ENCODE results near the gene PRR16.

PRR16 gene

DNA sequence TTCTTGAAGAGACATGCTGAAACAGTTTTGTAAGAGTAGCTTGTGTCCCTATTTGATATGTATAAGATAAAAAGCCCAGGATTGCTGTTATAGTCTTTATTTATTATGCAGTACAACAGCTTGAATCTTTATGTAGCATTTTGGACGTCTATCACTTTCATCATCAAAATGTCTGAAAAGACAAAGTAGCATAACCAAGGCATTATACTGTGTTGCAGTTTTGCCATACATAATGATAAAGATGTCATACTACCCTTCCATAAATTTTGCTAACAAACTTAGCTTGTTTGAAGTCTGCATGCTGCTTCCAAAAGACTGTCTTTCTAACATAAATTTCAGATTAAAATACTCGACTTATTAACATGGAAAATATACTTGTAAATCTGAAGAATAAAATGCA lies 127.8 kb downstream of the PRR16 start:
- DNase-seq = no peak

DNA sequence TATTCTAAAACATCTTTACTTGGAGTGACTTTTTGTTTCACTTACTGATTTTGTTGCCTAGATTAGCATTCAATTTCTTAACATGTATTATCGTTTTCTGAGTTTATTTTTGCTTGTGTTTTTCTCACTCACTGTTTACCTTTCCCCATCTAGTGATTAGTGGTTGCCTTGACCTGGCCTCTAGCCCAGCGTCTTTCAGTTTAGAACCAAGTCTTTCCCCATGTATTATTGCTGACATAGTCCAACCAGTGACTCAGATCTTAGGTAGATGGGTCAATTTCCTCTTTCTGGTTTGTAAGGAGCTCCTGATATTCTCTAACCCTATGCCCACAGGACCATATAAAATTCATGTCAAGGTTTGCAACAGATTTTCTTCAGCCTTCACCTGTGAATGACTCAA lies 135.5 kb downstream of the PRR16 start:
- DNase-seq = no peak

DNA sequence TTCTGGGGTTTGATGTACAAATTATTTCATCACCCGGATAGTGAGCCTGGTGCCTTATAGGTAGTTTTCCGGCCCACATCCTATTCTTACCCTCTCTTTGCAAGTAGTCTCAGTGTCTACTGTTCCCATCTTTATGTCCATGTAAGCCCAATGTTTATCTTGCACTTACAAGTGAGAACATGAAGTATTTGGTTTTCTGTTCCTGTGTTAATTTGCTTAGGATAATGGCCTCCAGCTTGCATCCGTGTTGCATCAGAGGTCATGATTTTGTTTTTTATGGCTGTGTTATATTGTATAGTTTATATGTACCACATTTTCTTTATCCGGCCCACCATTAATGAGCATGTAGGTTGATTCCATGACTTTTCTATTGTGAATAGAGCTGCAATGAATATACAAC lies 136.5 kb downstream of the PRR16 start:
- no peak for DNase-seq

DNA sequence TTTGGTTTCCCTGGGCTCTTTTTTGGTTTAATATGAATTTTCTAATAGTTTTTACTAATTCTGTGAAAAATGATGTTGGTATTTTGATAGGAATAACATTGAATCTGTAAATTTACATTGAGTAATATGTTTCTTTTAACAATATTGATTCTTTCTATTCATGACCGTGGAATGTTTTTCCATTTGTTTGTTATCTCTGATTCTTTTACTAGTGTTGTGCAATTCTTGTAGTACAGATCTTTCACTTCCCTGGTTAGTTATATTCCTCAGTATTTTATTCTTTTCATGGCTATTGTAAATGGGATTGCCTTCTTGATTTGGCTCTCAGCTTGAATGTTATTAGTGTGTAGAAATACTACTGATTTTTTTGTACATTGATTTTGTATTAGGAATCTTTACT lies 137.9 kb downstream of the PRR16 start:
- no peak for DNase-seq

DNA sequence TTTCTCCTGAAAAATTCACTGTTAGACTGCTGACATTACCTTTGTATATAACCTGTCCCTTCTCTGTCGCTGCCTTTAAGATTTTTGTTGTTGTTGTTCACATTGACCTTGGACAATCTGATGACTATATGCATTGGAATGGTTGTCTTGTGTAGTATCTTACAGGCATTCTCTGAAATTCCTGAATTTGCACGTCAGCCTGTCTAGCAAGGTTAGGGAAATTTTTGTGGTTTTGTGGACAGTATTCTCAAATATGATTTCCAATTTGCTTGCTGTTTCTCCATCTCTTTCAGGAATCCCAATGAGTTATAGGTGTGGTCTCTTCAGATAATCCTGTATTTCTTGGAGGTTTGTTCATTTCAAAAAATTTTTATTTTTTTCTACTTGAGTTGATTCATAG lies 140.8 kb downstream of the PRR16 start:
- DNase-seq = no peak

DNA sequence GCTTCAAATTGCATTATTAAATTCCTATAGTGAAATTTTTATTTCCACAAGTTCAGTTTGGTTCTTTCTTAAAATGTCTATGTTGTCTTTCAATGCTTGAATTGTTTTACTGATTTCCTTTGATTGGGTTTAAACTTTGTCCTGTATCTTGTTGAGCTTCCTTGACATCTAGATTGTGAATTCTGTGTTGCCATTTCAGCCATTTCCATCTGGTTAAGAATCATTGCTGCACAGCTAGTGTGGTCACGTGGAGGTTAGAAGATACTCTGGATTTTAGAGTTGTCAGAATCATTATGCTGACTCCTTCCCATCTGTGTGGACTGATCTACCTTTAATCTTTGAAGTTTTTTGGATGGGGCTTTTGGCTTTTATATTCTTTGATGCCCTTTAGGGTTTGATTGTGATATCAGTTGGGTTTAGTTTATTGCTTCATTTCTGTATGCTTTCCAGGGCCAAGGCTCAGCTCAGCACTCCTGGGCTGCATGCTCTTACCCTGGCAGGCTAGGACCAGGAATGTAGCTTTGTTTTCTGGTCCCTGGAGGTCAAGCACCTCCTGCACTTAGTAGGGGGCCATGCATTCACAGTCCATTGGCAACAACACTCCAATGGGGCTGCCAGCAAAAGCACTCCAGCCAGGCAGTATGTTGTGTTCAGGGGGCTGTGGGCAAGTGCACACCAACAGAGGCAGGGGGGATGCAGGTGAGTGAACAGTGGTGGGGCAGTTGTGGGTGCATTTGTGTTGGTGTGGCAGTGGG lies 141.4 kb downstream of the PRR16 start:
- DNase-seq = no peak

DNA sequence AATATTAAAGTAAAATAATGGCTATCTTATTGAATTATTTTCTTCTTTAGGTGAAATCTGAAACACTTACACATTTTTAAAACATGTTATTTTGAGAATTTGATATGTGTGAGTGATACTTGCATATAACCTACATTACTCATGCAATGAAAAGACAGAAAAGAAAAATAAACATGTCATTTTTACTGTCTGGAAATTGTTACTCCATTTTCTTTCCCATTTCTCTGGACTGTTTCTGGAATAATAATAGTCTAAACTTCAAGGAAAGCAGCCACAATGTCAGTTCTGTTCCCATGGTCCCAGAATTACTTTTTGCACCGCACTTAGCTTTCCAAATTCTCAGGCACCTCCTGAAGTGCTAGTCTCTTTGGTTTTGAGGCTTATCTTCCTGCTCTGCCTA lies 145.5 kb downstream of the PRR16 start:
- no peak for DNase-seq

DNA sequence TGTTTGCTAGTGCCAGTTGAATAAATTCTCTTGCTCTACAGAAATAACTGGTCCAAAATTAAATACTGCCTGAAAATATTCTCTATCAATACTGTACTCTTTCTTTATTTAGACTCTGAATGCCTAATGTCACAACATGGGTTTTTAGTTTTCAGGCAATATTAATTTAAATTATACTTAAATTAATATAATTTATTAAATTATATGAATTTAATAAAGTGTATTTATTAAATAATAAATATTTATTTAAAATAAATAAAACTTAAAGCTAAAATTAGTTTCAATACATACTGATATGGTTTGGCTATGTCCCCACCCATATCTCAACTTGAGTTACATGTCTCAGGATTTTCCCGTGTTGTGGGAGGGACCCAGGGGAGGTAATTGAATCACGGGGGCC lies 146.0 kb downstream of the PRR16 start:
- no peak for DNase-seq

DNA sequence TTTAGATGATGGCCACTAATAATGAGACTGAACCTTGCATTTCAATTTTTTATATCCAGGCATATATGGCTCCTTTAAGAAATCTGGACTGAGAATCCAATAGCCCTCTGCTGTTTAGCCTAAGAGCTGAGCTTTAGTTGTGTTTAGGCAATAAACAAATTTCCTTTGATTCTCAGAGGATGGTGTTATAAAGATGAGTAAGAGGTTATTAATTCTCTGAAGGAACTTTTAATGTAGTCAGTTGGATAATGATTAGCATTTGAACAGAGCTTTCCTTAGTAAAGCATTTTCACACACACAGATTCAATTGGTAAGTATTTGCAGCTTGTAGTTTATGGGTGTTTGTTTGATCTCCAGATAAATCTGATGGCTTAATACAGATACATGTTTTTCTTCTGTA lies 149.6 kb downstream of the PRR16 start:
- no peak for DNase-seq

DNA sequence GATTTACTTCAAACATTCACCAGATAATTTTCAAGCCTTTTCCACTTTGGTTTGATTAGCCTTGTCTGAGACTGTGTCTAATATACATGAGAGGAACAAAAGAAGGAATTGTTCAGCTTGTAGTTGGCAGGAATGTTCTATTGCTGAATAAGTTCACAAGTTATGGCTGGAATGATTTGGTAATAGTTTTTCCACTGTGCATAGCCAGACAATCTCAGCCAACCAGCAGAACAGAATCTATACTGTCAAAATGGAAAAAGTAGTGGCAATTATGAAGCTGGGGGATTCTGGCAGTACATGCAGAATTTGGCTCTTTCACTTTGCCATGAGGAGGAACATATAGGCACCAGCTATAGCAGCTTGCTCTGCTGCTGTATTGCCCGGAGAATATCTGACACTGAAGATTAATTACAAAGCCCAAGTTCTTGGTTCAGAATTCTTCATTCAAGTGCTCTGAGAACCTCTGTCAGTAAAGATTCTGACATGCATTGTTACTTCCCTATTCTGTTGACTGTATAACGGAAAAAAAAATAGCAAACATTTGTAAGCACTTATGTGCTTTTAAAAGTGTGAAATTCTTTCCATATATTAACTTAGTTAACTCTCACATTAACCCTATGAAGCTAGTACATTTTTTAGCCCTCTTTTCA lies 150.6 kb downstream of the PRR16 start:
- DNase-seq = no peak

DNA sequence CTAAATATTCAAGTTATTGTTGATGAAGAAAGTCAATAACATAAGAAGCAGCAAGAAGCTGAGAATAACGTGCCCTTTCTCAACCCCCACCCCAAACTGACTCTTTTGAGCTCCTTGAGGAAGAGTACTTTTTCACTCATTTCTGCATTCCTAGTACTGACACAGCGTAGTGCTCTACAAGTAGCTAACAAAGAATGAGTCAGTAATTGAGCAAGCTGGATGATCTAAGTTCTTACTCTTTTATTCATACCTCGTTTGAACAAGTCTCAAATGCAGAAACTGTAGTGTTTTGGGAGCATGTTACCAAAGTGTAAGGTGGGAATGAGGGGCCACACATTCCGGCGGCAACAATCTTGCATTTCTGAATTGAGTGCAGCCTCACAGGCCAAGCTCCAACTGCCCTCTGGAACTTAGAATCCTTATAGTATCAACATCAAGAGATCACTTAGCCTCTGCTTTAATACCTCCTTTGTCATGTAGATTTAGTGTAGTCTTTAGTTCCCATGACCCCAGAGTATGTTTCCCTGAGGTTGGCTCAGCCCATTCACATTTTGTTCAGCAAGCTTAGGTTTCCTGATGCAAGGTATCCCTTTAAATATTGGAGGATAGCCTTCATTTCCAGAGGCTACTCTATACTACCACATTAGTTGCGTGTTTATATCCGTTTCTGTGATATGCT lies 152.0 kb downstream of the PRR16 start:
- no peak for DNase-seq

DNA sequence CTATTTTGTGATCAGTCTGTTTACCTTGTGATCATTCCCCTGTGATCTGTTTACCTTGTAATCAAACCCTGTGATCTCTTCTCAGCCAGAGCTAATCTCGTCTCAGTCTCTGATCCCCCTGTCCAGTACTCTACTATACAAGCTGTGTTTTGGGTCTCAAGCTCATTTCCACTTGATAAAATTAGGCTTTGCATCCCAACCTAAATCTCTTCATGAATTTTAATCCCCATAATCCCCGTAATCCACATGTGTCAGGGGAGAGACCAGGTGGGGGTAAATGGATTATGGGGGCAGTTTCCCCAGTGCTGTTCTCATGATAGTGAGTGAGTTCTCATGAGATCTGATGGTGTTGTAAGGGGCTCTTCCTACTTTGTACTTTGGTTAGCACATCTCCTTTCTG lies 157.2 kb downstream of the PRR16 start:
- DNase-seq = no peak

DNA sequence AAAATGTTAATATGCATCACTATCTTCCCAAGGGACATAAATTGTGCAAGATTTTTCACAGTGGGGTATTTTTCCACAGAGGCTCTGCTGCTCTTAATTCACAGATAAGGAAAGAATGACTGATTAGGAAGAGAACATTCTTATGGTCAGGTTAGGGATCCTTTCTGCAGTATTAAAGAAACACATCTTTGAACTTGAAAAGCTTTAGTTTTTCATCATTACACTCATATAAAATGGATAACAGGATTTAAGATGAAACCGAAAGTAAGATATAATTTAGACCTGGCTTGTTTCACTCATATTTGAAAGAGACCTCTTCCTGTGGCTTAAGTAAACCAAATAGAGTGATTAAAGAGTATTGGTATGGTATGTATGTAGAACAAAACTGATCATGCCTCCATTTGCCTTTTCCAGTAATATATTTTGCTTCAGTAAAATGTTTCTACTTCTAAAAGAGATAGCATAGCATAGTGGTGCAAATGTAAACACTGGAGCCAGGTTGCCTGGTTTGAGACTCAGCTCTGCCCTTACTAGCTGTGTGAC lies 160.0 kb downstream of the PRR16 start:
- no peak for DNase-seq

DNA sequence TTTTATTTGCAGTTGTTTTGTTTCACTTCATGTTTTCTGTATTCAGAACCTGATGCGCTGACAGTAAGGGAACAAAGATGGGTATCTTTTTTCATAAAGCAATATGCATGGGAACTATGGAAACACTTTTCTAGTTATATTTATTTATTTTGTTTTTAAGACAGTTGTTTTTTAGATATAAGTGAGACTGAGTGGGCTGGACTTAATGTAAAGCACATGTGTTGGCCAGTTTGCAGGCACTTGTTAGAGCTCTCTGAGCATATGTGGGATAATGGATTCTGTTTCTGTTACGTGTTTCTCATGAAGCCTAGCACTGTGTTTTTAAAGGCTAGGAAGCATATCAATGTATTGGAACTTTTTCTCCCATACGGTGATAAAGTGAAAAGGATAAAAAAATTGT lies 164.1 kb downstream of the PRR16 start:
- no peak for DNase-seq

DNA sequence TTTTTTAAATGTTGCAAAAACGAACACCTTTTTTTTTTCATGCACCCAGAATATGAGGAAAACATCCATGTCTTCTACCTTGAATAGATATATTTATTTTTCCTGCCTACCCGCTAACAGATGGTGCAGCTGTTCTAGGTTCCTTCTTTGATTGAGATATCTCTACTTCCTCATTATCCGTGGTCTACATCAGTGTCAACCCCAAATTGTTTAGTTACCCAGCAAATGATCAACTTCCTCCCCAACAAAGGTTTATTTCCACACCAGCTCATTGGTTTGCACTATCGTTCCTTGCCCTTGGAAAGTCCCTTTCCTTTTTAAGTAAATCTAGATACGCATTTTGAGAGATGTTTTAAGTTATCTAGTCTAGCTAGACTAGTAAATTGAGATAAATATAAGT lies 166.4 kb downstream of the PRR16 start:
- no peak for DNase-seq

DNA sequence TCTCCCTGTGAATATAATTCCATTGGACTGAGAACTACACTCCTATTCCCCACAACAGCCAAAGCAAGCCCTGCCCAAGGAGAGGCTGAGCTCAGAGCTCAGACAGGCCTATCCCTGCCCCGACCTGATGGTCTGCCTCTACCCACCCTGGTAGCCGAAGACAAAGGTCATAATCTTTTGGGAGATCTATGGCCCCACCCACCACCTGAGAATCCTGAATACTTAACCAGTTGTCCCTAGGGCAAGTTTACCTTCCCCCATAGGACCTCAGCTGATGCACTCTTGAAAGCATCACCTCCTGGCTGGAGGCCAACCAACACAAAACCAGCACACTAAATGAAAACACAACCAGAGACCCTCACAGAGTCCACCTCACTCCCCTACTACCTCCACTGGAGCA lies 167.5 kb downstream of the PRR16 start:
- DNase-seq = no peak

DNA sequence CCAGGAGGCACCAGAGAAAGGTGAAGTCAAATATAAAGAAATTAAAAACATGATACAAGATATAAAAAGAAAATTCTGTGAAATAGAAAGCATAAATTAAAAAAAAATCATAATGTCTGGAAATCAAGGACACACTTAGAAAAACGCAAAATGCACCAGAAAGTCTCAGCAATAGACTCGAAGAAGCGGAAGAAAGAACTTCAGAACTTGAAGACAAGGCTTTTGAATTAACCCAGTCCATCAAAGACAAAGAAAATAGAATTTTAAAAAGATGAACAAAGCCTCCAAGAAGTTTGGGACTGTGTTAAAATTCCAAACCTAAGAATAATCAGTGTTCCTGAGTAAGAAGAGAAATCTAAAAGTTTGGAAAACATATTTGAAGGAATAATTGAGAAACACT lies 168.3 kb downstream of the PRR16 start:
- DNase-seq = no peak

DNA sequence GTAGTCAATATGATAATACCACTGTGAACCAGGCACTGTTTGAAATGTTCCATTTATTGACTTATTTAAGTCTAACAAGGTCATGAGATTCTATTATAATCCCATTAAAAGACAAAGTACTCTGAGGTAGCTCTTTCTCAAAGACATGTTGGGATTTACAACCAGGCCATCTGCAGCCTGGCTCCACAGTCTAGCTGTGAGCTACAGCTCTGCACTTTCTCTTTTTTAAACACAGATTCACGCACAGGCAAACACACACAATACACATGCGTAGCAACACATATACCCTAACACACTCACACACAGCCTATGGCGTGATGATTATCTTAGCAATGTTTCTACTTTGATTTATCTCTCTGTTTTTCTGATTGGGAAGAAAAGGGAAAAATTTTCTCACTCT lies 174.3 kb downstream of the PRR16 start:
- DNase-seq = no peak

DNA sequence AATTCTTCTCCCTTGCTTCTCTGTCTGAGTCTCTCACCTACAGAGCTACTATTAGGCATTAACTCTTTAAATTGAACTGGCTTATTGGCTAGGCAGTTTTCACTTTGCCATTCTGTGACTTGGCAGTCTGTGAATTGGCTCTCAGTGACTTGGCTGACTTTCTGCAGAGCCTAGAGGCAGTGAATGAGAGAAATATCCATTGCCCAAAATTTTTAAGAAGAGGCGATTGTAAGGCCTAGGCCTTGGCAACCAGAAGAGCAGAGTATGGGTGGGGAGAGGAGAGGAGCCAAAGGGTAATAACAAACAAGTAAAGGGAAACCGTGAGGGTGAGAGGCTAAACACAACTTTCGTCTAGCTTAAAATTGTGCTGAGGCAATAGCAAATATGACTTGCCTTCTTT lies 176.7 kb downstream of the PRR16 start:
- DNase-seq = no peak

DNA sequence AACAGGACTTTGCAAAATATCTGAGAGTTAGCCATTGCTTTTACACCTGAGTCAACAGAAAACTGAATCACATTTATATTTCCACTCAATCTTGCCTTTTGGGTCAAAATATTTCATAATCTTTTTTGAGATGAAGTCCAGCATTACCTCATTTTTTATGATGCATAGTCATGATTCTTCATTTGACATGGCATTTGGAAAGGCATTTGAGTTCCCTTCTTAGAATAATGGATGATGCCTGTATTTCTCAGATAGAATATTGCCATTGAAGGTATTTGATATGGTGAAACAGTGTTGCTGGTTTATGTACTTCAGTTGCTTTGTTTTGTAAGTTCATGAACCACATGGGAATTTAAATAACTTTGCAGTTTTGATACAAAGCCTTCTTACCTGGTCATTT lies 180.4 kb downstream of the PRR16 start:
- no peak for DNase-seq

DNA sequence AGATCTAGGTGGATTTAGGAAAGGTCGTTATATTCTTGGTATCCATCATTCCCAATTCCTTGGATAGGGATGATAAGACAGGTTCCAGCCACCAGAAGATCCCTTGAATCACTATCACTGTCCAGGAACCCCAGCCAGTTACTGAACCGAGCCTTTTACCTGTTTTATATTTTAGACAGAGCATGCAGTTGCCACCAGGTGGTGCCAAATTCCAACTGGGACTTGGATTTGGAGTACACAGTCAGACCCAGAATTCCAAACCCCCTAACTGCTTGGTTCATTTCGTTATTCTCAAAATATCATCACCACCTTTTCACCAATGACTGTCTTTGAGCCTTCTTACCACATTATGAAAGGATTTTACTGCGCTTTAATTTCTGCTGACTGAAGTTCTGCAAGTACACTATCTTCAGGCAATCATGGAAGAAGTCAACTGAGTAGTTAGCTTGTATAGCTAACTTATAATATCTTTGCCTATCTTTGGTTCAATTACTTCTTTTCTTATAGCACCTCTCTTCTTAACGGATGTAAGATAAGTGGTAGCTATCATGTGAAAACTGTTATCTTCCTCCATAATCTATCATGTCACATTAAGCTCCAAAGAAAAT lies 191.8 kb downstream of the PRR16 start:
- DNase-seq = no peak

DNA sequence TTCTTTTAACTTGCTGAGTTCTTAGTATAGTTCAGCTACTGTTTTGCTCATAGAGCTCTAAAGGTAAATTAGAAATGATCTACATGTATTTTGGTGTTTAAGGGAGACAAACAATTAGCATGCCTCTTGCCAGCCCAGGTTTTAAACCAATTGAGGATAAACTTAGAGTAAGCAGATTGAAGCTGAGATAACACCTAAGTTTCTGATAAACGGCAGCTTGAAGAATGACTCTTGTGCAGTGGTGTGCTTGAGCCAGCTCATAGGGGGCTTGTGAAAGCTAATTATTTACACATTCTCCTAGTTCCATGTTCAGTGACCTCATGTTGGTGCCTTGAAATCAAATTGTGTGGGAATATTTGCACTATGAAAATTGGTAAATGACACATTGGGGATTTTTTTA lies 193.0 kb downstream of the PRR16 start:
- no peak for DNase-seq

DNA sequence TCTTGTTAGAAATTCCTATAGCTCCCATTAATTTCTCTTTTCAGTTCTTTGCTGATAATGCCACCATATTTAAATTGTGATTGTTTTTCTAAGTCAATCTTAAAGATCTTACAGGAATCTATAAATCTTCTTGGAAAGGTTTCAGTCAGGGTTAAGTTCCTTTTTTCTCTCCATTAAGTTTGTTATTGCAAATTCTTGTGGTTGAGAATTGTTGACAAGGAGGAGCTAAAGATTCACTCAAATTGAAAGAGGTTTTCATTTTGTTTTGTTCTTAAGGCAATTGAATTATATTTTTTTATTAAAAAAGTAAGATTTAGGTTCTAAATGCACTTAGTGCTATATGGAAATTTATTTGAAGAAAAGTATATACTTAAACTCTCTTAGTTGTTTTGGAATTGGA lies 213.4 kb downstream of the PRR16 start:
- no peak for DNase-seq

DNA sequence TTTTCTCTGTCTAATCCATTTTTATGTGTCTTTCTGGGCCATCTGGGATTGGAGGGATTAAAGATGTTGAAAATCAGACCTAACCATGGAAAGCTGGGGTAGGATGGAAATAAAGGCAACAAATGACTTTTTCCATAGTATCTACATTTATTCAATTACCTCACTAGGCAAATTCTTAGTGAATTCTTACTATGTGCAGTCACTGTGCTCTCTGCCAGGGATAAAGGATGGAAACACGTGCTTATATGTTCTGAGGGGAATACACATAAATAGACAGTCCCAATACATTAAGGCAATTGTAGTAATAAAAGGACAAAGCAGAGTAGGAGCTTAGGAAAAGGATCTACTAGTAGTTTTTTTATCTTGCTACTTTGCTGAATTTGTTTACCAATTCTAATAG lies 214.2 kb downstream of the PRR16 start:
- no peak for DNase-seq

Measured in bone marrow (tissue), 2 donors.